HCT116 (cell line): ENCODE data around the gene ZCCHC10. TPM values are rescaled to one million over a fixed set of nuclear protein-coding genes. Genes with fewer than 3 reads are reported as not detected.

Experiments used
- ATAC-seq: fragments of 200-7000 bp; cut with Tn5 transposase; 2 replicates; pipeline ENCODE4 v1.9.1; 2020; ENCODE audit warnings: mild to moderate bottlenecking, moderate library complexity
- BruUV-seq: library from RNA; stranded (reverse); fragments of 400-500 nt; replicated peaks from 2 replicates; lab custom pipeline; 2021; lab: Mats Ljungman, UMichigan
- CTCF ChIA-PET: fragments of 300-600 bp; sonication (Branson Sonifier 250); formaldehyde crosslinking; loops from one replicate; lab custom pipeline; 2021; ENCODE audit warnings: antibody characterized with exemption; lab: Charles Lee
- POLR2A ChIA-PET: fragments of 300-600, 350-600 bp; sonication (Branson Sonifier 250); formaldehyde crosslinking; loops from one replicate; lab custom pipeline; 2021; ENCODE audit warnings: antibody characterized with exemption; lab: Charles Lee
- RAD21 ChIA-PET, 2 experiments: fragments of 300-600 bp; sonication (Branson Sonifier 250); formaldehyde crosslinking; loops; one replicate each; lab custom pipeline; 2023; ENCODE audit warnings: low total read pairs in 2 of 2; ENCODE audit not compliant: uncharacterized antibody in 2 of 2, unreplicated experiment in 2 of 2, low non-redundant PET in 1 of 2; lab: Charles Lee
- DNase-seq: peaks from one replicate; pipeline ENCODE4 v3.0.0-alpha.2; 2010; ENCODE audit warnings: low read depth, low spot score
- H2AFZ ChIP-seq: fragments of 200-600 bp; shearing (Covaris generic), sonication (generic); 2 replicates; pipeline ENCODE4 v1.6.1; 2017; ENCODE audit warnings: low read depth, mixed run types, mixed read lengths, antibody characterized with exemption, low read length; ENCODE audit not compliant: poor library complexity, severe bottlenecking
- H3K27ac ChIP-seq: 2 replicates; pipeline ENCODE4 v1.5.1; 2012; ENCODE audit warnings: low read depth, low read length
- H3K27me3 ChIP-seq: fragments of 200-600 bp; sonication (generic); 2 replicates; pipeline ENCODE4 v1.6.1; 2016; ENCODE audit warnings: mixed run types, low read length, mixed read lengths; ENCODE audit not compliant: insufficient read depth
- H3K36me3 ChIP-seq, 2 experiments: fragments of 200-500 bp in 1 of 2; fragments of 200-600 bp in 1 of 2; sonication (Bioruptor generic) in 1 of 2; sonication (generic) in 1 of 2; 2 replicates each; pipeline versions ENCODE4 v1.5.1 to v1.6.1; 2014 to 2016; ENCODE audit warnings: low read length in 2 of 2, inconsistent platforms in 1 of 2, mixed read lengths in 1 of 2, mixed run types in 1 of 2; ENCODE audit not compliant: insufficient read depth in 2 of 2, control insufficient read depth in 1 of 2
- H3K4me1 ChIP-seq, 2 experiments: fragments of 200-600 bp in 1 of 2; sonication (generic) in 1 of 2; 2 replicates each; pipeline versions ENCODE4 v1.5.1 to v1.6.1; 2012 to 2017; ENCODE audit warnings: low read length in 2 of 2, inconsistent platforms in 1 of 2, mild to moderate bottlenecking in 1 of 2, mixed read lengths in 1 of 2, mixed run types in 1 of 2, moderate library complexity in 1 of 2; ENCODE audit not compliant: insufficient read depth in 2 of 2, control insufficient read depth in 1 of 2
- H3K4me2 ChIP-seq: fragments of 200-600 bp; sonication (generic); 2 replicates; pipeline ENCODE4 v1.6.1; 2017; ENCODE audit warnings: mixed run types, low read length, mixed read lengths
- H3K4me3 ChIP-seq, 2 experiments: fragments of 200-600 bp in 1 of 2; sonication (generic) in 1 of 2; replicated peaks in 1 of 2; 2 replicates each; pipeline ENCODE4 v1.5.1; 2011 to 2016; ENCODE audit warnings: low read length in 2 of 2, control low read depth in 1 of 2, low read depth in 1 of 2, mild to moderate bottlenecking in 1 of 2, mixed read lengths in 1 of 2, mixed run types in 1 of 2
- H3K79me2 ChIP-seq: fragments of 200-600 bp; sonication (generic); 2 replicates; pipeline ENCODE4 v1.6.1; 2017; ENCODE audit warnings: mild to moderate bottlenecking, mixed run types, low read length, moderate library complexity, mixed read lengths; ENCODE audit not compliant: insufficient read depth
- H3K9ac ChIP-seq: fragments of 200-600 bp; sonication (generic); 2 replicates; pipeline ENCODE4 v1.6.1; 2016; ENCODE audit warnings: low read length, mixed read lengths
- H3K9me2 ChIP-seq: fragments of 200-600 bp; sonication (generic), shearing (Covaris generic); 2 replicates; pipeline ENCODE4 v1.6.1; 2017; ENCODE audit warnings: mixed run types, mild to moderate bottlenecking, moderate library complexity; ENCODE audit not compliant: insufficient read depth
- H3K9me3 ChIP-seq, 2 experiments: fragments of 200-500 bp in 1 of 2; fragments of 200-600 bp in 1 of 2; sonication (Bioruptor generic) in 1 of 2; sonication (generic) in 1 of 2; 2 replicates each; pipeline ENCODE4 v1.6.1; 2014 to 2017; ENCODE audit warnings: low read length in 2 of 2, mixed read lengths in 2 of 2, inconsistent platforms in 1 of 2, low read depth in 1 of 2, mild to moderate bottlenecking in 1 of 2, mixed run types in 1 of 2, moderate library complexity in 1 of 2; ENCODE audit not compliant: control insufficient read depth in 1 of 2, insufficient read depth in 1 of 2
- H4K20me1 ChIP-seq: fragments of 200-600 bp; sonication (generic), shearing (Covaris generic); 2 replicates; pipeline ENCODE4 v1.6.1; 2017; ENCODE audit warnings: mixed run types, mild to moderate bottlenecking, moderate library complexity; ENCODE audit not compliant: insufficient read depth
- CBX3 ChIP-seq: IDR thresholded peaks from 2 replicates; pipeline ENCODE4 v1.6.1; 2012; ENCODE audit warnings: low read depth
- CEBPB ChIP-seq: IDR thresholded peaks from 2 replicates; pipeline ENCODE4 v1.6.1; 2012; ENCODE audit warnings: low read depth
- CTCF ChIP-seq, 3 experiments: fragments of 200-600 bp in 1 of 3; sonication (generic) in 1 of 3; IDR thresholded peaks in 2 of 3; conservative IDR thresholded peaks in 1 of 3; 2 replicates each; pipeline ENCODE4 v1.5.1; 2012 to 2017; ENCODE audit warnings: low read depth in 2 of 3, low read length in 2 of 3, antibody characterized with exemption in 1 of 3, borderline replicate concordance in 1 of 3, control low read depth in 1 of 3, mild to moderate bottlenecking in 1 of 3, mixed read lengths in 1 of 3, mixed run types in 1 of 3, moderate library complexity in 1 of 3; ENCODE audit not compliant: insufficient read depth in 1 of 3
- ELF1 ChIP-seq: IDR thresholded peaks from 2 replicates; pipeline ENCODE4 v1.6.1; 2012; ENCODE audit warnings: low read depth, borderline replicate concordance
- EZH2 ChIP-seq: fragments of 200-600 bp; sonication (generic); IDR thresholded peaks from 2 replicates; pipeline ENCODE4 v1.6.1; 2017; ENCODE audit warnings: antibody characterized with exemption, mixed run types
- JUND ChIP-seq: IDR thresholded peaks from 2 replicates; pipeline ENCODE4 v1.6.1; 2012
- MAX ChIP-seq: IDR thresholded peaks from 2 replicates; pipeline ENCODE4 v1.6.1; 2012
- POLR2AphosphoS5 ChIP-seq: IDR thresholded peaks from 2 replicates; pipeline ENCODE4 v1.6.1; 2011; ENCODE audit warnings: mild to moderate bottlenecking, low read depth, low read length, moderate library complexity
- REST ChIP-seq: IDR thresholded peaks from 2 replicates; pipeline ENCODE4 v1.6.1; 2012; ENCODE audit warnings: low read depth
- SIN3A ChIP-seq: IDR thresholded peaks from 2 replicates; pipeline ENCODE4 v1.6.1; 2012; ENCODE audit warnings: low read depth
- ZFX ChIP-seq: fragments of 450-650 bp; IDR thresholded peaks from 2 replicates; pipeline ENCODE4 v1.6.1; 2017
- ZNF274 ChIP-seq: fragments of 200-500 bp; sonication (Bioruptor generic); IDR thresholded peaks from 2 replicates; pipeline ENCODE4 v1.6.1; 2014; ENCODE audit warnings: mild to moderate bottlenecking, low read depth, low read length, inconsistent platforms
- intact Hi-C: fragments of 100-400 bp; cut with micrococcal nuclease; formaldehyde crosslinking; loops from 2 replicates; pipeline ENCODE4 v1.10.0; 2022
- total RNA-seq: library from RNA; stranded (reverse); gene quantifications from one replicate; pipeline ENCODE4 v1.2.1, GENCODE V29; 2021; ENCODE audit not compliant: unreplicated experiment

ZCCHC10 gene
- total RNA-seq, 1 experiment from 2014 or later = 19.2 TPM

- TF ChIP-seq CTCF (IDR thresholded peaks at IDR 0.05 in 2 of 3, conservative IDR thresholded peaks at IDR 0.05 in 1 of 3; ENCODE audit: borderline replicate concordance in 1 of 3, insufficient read depth in 1 of 3, low read depth in 2 of 3, low read length in 2 of 3) (no peak), CBX3 (no peak), MAX (no peak), EZH2 (no peak), ZNF274 (no peak), SIN3A (no peak), ELF1 (no peak), CEBPB (no peak), ZFX (no peak)
- TF ChIP-seq, all 23 proteins: peak for 0
These were observed 28.5 kb upstream of the ZCCHC10 start (continued) for GRCh38 chr5:133054697-133055471.

GRCh38 chr5:133053448-133053847 lies 27.1 kb upstream of the ZCCHC10 start:
- Histone ChIP-seq H3K27me3 (no peaks in the 10 kb centered on the region), H3K36me3 (peaks cover 0 to 3% of the 10 kb centered on the region in 2 experiments; a peak in 1 of 4 replicates), H3K4me2 (peak overlapping the region; percentile 88), H3K4me3 (peak overlapping the region; percentile 75 to 99), H3K9me2 (no peaks in the 10 kb centered on the region), H3K9ac (peak overlapping the region; percentile 100), H4K20me1 (peaks cover 17% of the 10 kb centered on the region; the same call in 1 of the 2 replicates), H3K9me3 (no peaks in the 10 kb centered on the region), H3K27ac (no peak overlapping the region; the same call in 1 of the 2 replicates), H2AFZ (no peak overlapping the region), H3K4me1 (peaks cover 16 to 23% of the 10 kb centered on the region in 2 experiments), H3K79me2 (peaks cover 80% of the 10 kb centered on the region)
- no peak for DNase-seq
- no TSS peak for BruUV-seq
- no peak for ATAC-seq
- intact Hi-C loops = loop anchor here (5.0 kb wide), 1 partner anchor 91 kb away; the partner anchor contains the start of gene AFF4
- RAD21 ChIA-PET = no interaction called here
- no peak for TF ChIP-seq ZNF274
- no peak for TF ChIP-seq REST
- no peak for TF ChIP-seq JUND
- no peak for TF ChIP-seq POLR2AphosphoS5
- TF ChIP-seq ELF1 = no peak
- CTCF ChIA-PET = no interaction called here
- POLR2A ChIA-PET = no interaction called here
